ENCODE results near the gene MCRIP2. TPM values are rescaled to one million over a fixed set of nuclear protein-coding genes. Genes with fewer than 3 reads are reported as not detected.
"Not testable (repeated sequence)": the region's sequence is repeated elsewhere in the genome, so short reads cannot be mapped to it uniquely, and the experiment has no call there.

The MCRIP2 gene
- total RNA-seq, 1 experiment from 2014 or later: 56.3 TPM

GRCh38 chr16:689175-689897 is 47.7 kb downstream of the MCRIP2 start:
- Mint-ChIP-seq H3K27me3 (ENCODE audit: unreplicated experiment) (peaks cover 32% of the 10 kb centered on the region), H3K4me1 (ENCODE audit: low read depth, unreplicated experiment) (no peaks in the 10 kb centered on the region), H3K27ac (ENCODE audit: unreplicated experiment) (peak overlapping the region; percentile 88), H3K36me3 (ENCODE audit: insufficient read depth, unreplicated experiment) (peaks cover 77% of the 10 kb centered on the region), H3K4me3 (ENCODE audit: low read depth, unreplicated experiment) (peak overlapping the region; percentile 98), H3K9me3 (ENCODE audit: low read depth, unreplicated experiment) (no peaks in the 10 kb centered on the region)
- CTCF ChIA-PET: interaction anchor here (0.5 to 1.4 kb wide), 2 partner anchors 8 to 455 kb away, joined by 3 read pairs; no protein-coding TSS in a partner anchor
- no peak for DNase-seq
- no TSS peak for BruUV-seq (replicated peaks)
- no peak for TF ChIP-seq CTCF (IDR thresholded peaks at IDR 0.05; ENCODE audit: unreplicated experiment)
- intact Hi-C loops (cut with micrococcal nuclease; ENCODE audit: unreplicated experiment): no loop called here

DNA sequence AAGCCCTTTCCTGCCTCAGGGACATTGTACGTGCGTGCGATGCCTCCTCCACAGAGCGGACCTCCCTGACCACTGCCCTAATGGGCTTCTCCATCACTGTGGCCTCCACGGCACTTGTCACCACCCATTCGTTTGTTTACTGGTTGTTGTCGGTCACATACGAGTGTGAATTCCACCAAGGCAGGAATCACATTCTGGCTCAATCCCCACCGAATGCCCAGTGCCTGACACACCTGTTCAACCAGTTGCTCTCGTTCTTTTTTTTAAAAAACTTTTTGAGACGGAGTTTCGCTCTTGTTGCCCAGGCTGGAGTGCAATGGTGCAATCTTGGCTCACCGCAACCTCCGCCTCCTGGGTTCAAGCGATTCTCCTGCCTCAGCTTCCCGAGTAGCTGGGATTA is 49.6 kb downstream of the MCRIP2 start:
- BruUV-seq (replicated peaks); H3K4me1 Mint-ChIP-seq (ENCODE audit: low read depth, unreplicated experiment); DNase-seq; H3K27ac Mint-ChIP-seq (ENCODE audit: unreplicated experiment); CTCF ChIA-PET; intact Hi-C loops (cut with micrococcal nuclease; ENCODE audit: unreplicated experiment); H3K9me3 Mint-ChIP-seq (ENCODE audit: low read depth, unreplicated experiment): not testable (repeated sequence)
- H3K4me3 Mint-ChIP-seq (ENCODE audit: low read depth, unreplicated experiment): peak overlapping the region; percentile 98
- peaks cover 51% of the 10 kb centered on the region for H3K27me3 Mint-ChIP-seq (ENCODE audit: unreplicated experiment)
- peaks cover 58% of the 10 kb centered on the region for H3K36me3 Mint-ChIP-seq (ENCODE audit: insufficient read depth, unreplicated experiment)

DNA sequence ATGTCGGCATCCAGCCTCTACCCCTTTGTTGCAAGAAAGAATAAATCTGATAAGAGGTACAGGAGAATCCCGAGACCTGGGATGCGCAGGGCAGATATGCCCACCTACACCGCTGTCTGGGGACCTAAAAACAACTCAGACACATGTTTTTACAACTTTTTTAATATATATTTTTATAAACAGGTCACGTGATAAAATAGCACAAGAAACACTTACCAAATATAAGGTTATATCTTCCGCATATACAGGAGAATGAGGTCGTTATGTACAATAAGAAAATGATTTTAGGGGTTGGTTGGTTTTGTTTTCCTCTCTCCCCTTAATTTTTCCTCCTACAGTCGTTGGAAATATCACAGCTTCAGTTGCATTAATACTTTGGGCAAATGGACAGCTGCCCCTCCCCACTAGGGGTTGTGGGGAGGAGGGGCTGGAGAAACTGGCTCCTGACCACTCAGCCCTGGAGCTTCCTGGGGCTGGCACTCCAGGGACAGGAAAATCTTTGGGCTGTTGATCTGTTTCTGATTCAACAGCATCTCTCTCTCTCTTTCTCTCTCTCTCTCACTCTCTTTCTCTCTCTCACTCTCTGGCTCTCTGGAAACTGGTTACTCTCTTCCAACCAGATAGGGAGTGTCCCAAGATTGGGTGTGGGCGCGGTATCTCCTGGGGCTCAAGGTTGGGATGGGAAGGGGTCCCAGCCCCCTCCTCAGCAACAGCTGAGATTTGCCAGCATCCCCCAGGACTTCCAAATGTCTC is 50.9 kb downstream of the MCRIP2 start:
- Mint-ChIP-seq H3K27ac (ENCODE audit: unreplicated experiment) (no peak overlapping the region), H3K36me3 (ENCODE audit: insufficient read depth, unreplicated experiment) (peaks cover 46% of the 10 kb centered on the region), H3K9me3 (ENCODE audit: low read depth, unreplicated experiment) (no peaks in the 10 kb centered on the region), H3K4me3 (ENCODE audit: low read depth, unreplicated experiment) (peak overlapping the region; percentile 27), H3K27me3 (ENCODE audit: unreplicated experiment) (peaks cover 64% of the 10 kb centered on the region), H3K4me1 (ENCODE audit: low read depth, unreplicated experiment) (peaks cover 9% of the 10 kb centered on the region)
- TF ChIP-seq CTCF (IDR thresholded peaks at IDR 0.05; ENCODE audit: unreplicated experiment): no peak
- BruUV-seq (replicated peaks): no TSS peak
- DNase-seq: no peak
- CTCF ChIA-PET: interaction anchor here (0.6 kb wide), 1 partner anchor 13 kb away, joined by 3 read pairs; no protein-coding TSS in a partner anchor
- intact Hi-C loops (cut with micrococcal nuclease; ENCODE audit: unreplicated experiment): no loop called here

- DNase-seq: no peak
- Mint-ChIP-seq H3K36me3 (ENCODE audit: insufficient read depth, unreplicated experiment) (peaks cover 42% of the 10 kb centered on the region), H3K27me3 (ENCODE audit: unreplicated experiment) (peaks cover 72% of the 10 kb centered on the region), H3K4me3 (ENCODE audit: low read depth, unreplicated experiment) (peak overlapping the region; percentile 59), H3K9me3 (ENCODE audit: low read depth, unreplicated experiment) (no peaks in the 10 kb centered on the region), H3K4me1 (ENCODE audit: low read depth, unreplicated experiment) (peaks cover 9% of the 10 kb centered on the region), H3K27ac (ENCODE audit: unreplicated experiment) (no peak overlapping the region)
- TF ChIP-seq CTCF (IDR thresholded peaks at IDR 0.05; ENCODE audit: unreplicated experiment): no peak
- BruUV-seq (replicated peaks): no TSS peak
- intact Hi-C loops (cut with micrococcal nuclease; ENCODE audit: unreplicated experiment): no loop called here
- CTCF ChIA-PET: no interaction called here
Measured at GRCh38 chr16:693364-693763, 51.7 kb downstream of the MCRIP2 start.
